Measurements from ENCODE around the gene GSTM4. TPM values are rescaled to one million over a fixed set of nuclear protein-coding genes. Genes with fewer than 3 reads are reported as not detected.

The GSTM4 gene
- total and polyA plus RNA-seq, 9 of the 15 experiments (the other 6 are each of a cell fraction or from before 2014, with no cell fraction given), result 18.8 to 53.4 (median 38.8) TPM

- TF ChIP-seq XRCC4 (IDR thresholded peaks at IDR 0.05; ENCODE audit: extremely low read depth, insufficient read depth, insufficient read length) (no peak), ZNF133 (CRISPR knock-in tag; IDR thresholded peaks at IDR 0.05) (no peak), MTF1 (CRISPR knock-in tag; IDR thresholded peaks at IDR 0.05; ENCODE audit: borderline replicate concordance) (no peak), SIN3A (IDR thresholded peaks at IDR 0.05; ENCODE audit: borderline replicate concordance in 2 of 2, control insufficient read depth in 1 of 2, low read depth in 2 of 2, low read length in 2 of 2) (peak; percentile 65 to 89; a peak in 3 of 4 replicates), POU5F1 (IDR thresholded peaks at IDR 0.05; ENCODE audit: borderline replicate concordance, low read depth, low read length, partially characterized antibody) (no peak), ZNF695 (CRISPR knock-in tag; IDR thresholded peaks at IDR 0.05) (no peak), HOXB6 (CRISPR knock-in tag; IDR thresholded peaks at IDR 0.05; ENCODE audit: borderline replicate concordance) (no peak), HDAC6 (IDR thresholded peaks at IDR 0.05; ENCODE audit: low read depth, low read length) (no peak), SREBF2 (CRISPR knock-in tag; IDR thresholded peaks at IDR 0.05) (no peak), MECOM (CRISPR knock-in tag; IDR thresholded peaks at IDR 0.05) (no peak), DIDO1 (tag; IDR thresholded peaks at IDR 0.05; ENCODE audit: low read depth) (no peak), ATF3 (IDR thresholded peaks at IDR 0.05) (peak; percentile 37), ATF3 (CRISPR knock-in tag; conservative IDR thresholded peaks at IDR 0.05) (peak; percentile 57; the same call in 1 of the 2 replicates), ZBTB49 (CRISPR knock-in tag; IDR thresholded peaks at IDR 0.05; ENCODE audit: borderline replicate concordance) (no peak), MYC (IDR thresholded peaks at IDR 0.05; ENCODE audit: low read depth, low read length) (peak; percentile 100), MYC (CRISPR knock-in tag; IDR thresholded peaks at IDR 0.05; ENCODE audit: borderline replicate concordance, low read depth) (peak; percentile 73; the same call in 1 of the 2 replicates), NUFIP1 (IDR thresholded peaks at IDR 0.05; ENCODE audit: partially characterized antibody) (peak; percentile 24), BCOR (IDR thresholded peaks at IDR 0.05) (peak; percentile 76; the same call in 1 of the 2 replicates), CXXC5 (CRISPR knock-in tag; IDR thresholded peaks at IDR 0.05) (peak; percentile 58; the same call in 1 of the 2 replicates), STAT6 (CRISPR knock-in tag; IDR thresholded peaks at IDR 0.05) (no peak), SP1 (CRISPR knock-in tag; IDR thresholded peaks at IDR 0.05) (peak; percentile 63), ZNF583 (CRISPR knock-in tag; IDR thresholded peaks at IDR 0.05) (no peak), RBBP5 (IDR thresholded peaks at IDR 0.05; ENCODE audit: borderline replicate concordance, insufficient read depth, low read length, poor library complexity, severe bottlenecking) (no peak)
Measured at GRCh38 chr1:109619576-109620400, 36.1 kb upstream of the GSTM4 start, which contains the start of the genes AMPD2 and GNAT2 (continued).

All from K562 (cell line).